HepG2 (cell line): Measurements from ENCODE around the gene NBPF1. TPM values are rescaled to one million over a fixed set of nuclear protein-coding genes. Genes with fewer than 3 reads are reported as not detected.

Source experiments
- ATAC-seq: fragments of 200-7000 bp; cut with Tn5 transposase; 3 replicates; pipeline ENCODE4 v1.9.1; 2020; ENCODE audit warnings: mild to moderate bottlenecking, moderate library complexity
- BruUV-seq: library from RNA; stranded (reverse); fragments of 400-500 nt; replicated peaks from 2 replicates; lab custom pipeline; 2021; lab: Mats Ljungman, UMichigan
- CTCF ChIA-PET: fragments of 300-600 bp; formaldehyde crosslinking; extraction: SDS; loops from one replicate; lab custom pipeline; 2021; ENCODE audit warnings: low total read pairs, inconsistent platforms, low intra/inter-chr PET ratio; lab: Yijun Ruan, JAX
- POLR2A ChIA-PET: fragments of 350-600 bp; sonication (Branson Sonifier 250); formaldehyde crosslinking; loops from one replicate; lab custom pipeline; 2020; ENCODE audit warnings: antibody characterized with exemption, inconsistent platforms; lab: Yijun Ruan, JAX
- DNase-seq: peaks from one replicate; pipeline ENCODE4 v3.0.0-alpha.2; 2015; ENCODE audit warnings: low spot score
- FAIRE-seq: peaks from 3 replicates; lab custom pipeline; 2011; peaks lifted over from hg19 to GRCh38; lab: Jason Lieb, UNC
- H2AFZ ChIP-seq: one replicate; pipeline ENCODE4 v1.6.1; 2011; ENCODE audit warnings: low read length, inconsistent platforms
- H3K27ac ChIP-seq: fragments of 300-600 bp; 3 replicates; pipeline ENCODE4 v1.8.0; 2011; ENCODE audit warnings: mixed run types, mild to moderate bottlenecking, mixed read lengths, low read length, inconsistent platforms; ENCODE audit not compliant: insufficient read depth; ENCODE audit errors: extremely low read length
- H3K27me3 ChIP-seq, 2 experiments: fragments of 200-600 bp in 1 of 2; 2 replicates in 1 of 2; 3 replicates in 1 of 2; pipeline versions ENCODE4 v1.6.0 to v1.8.0; 2011; ENCODE audit warnings: low read length in 2 of 2, mild to moderate bottlenecking in 2 of 2, moderate library complexity in 2 of 2, inconsistent platforms in 1 of 2; ENCODE audit not compliant: insufficient read depth in 2 of 2, control insufficient read depth in 1 of 2
- H3K36me3 ChIP-seq, 2 experiments: fragments of 200-600 bp in 1 of 2; replicated peaks in 1 of 2; 2 replicates in 1 of 2; 3 replicates in 1 of 2; pipeline versions ENCODE4 v1.5.1 to v1.8.0; 2011; ENCODE audit warnings: low read length in 2 of 2, inconsistent platforms in 1 of 2; ENCODE audit not compliant: insufficient read depth in 2 of 2, control insufficient read depth in 1 of 2
- H3K4me1 ChIP-seq: 2 replicates; pipeline ENCODE4 v1.5.1; 2012; ENCODE audit warnings: low read length, inconsistent platforms; ENCODE audit not compliant: insufficient read depth
- H3K4me2 ChIP-seq: 2 replicates; pipeline ENCODE4 v1.6.0; 2011; ENCODE audit warnings: low read depth, low read length, inconsistent platforms
- H3K4me3 ChIP-seq, 3 experiments: fragments of 200-600 bp in 1 of 3; sonication (generic), shearing (Covaris generic) in 1 of 3; replicated peaks in 1 of 3; 2 replicates each; pipeline ENCODE4 v1.5.1; 2011 to 2016; ENCODE audit warnings: low read length in 3 of 3, inconsistent platforms in 2 of 3, low read depth in 2 of 3, mild to moderate bottlenecking in 2 of 3, control low read depth in 1 of 3, mixed read lengths in 1 of 3; ENCODE audit not compliant: insufficient read depth in 1 of 3
- H3K79me2 ChIP-seq: one replicate; pipeline ENCODE4 v1.6.1; 2011; ENCODE audit warnings: low read length, inconsistent platforms; ENCODE audit not compliant: insufficient read depth
- H3K9ac ChIP-seq: 2 replicates; pipeline ENCODE4 v1.6.0; 2011; ENCODE audit warnings: mild to moderate bottlenecking, low read depth, low read length, inconsistent platforms; ENCODE audit not compliant: insufficient read depth
- H3K9me3 ChIP-seq: 2 replicates; pipeline ENCODE4 v1.5.1; 2012; ENCODE audit warnings: mild to moderate bottlenecking, low read length
- H4K20me1 ChIP-seq: 2 replicates; pipeline ENCODE4 v1.6.0; 2011; ENCODE audit warnings: inconsistent platforms, mild to moderate bottlenecking, low read length, moderate library complexity; ENCODE audit not compliant: insufficient read depth
- CEBPG ChIP-seq: IDR thresholded peaks from 2 replicates; pipeline ENCODE4 v1.6.1; 2016
- JUN ChIP-seq: sonication (generic); formaldehyde crosslinking; IDR thresholded peaks from 2 replicates; pipeline ENCODE4 v1.4.0; 2020; ENCODE audit warnings: mild to moderate bottlenecking, missing genetic modification reagents
- PRMT3 ChIP-seq: sonication (generic); formaldehyde crosslinking; IDR thresholded peaks from 2 replicates; pipeline ENCODE4 v1.8.1; 2022; ENCODE audit warnings: low read depth, mild to moderate bottlenecking, moderate library complexity, missing genetic modification reagents, borderline replicate concordance
- SAP130 ChIP-seq: IDR thresholded peaks from 2 replicates; pipeline ENCODE4 v1.6.1; 2016; ENCODE audit warnings: low read depth
- SRF ChIP-seq: IDR thresholded peaks from 2 replicates; pipeline ENCODE4 v1.6.1; 2011; ENCODE audit warnings: mild to moderate bottlenecking, low read depth, low read length, moderate library complexity
- TBP ChIP-seq: sonication (generic); formaldehyde crosslinking; IDR thresholded peaks from 2 replicates; pipeline ENCODE4 v1.5.0; 2020; ENCODE audit warnings: missing genetic modification reagents
- XRCC5 ChIP-seq: fragments of 200-400 bp; formaldehyde crosslinking; optimal IDR thresholded peaks from 2 replicates; pipeline ENCODE3; 2017; ENCODE audit warnings: mild to moderate bottlenecking, low read length
- ZNF121 ChIP-seq: sonication (generic); formaldehyde crosslinking; IDR thresholded peaks from 2 replicates; pipeline ENCODE4 v1.5.0; 2020; ENCODE audit warnings: mild to moderate bottlenecking, missing genetic modification reagents
- ZNF136 ChIP-seq: sonication (generic); formaldehyde crosslinking; IDR thresholded peaks from 2 replicates; pipeline ENCODE4 v1.8.1; 2022; ENCODE audit warnings: low read depth, mild to moderate bottlenecking, moderate library complexity, missing genetic modification reagents
- ZNF33B ChIP-seq: sonication (generic); formaldehyde crosslinking; IDR thresholded peaks from 2 replicates; pipeline ENCODE4 v1.5.1; 2020; ENCODE audit warnings: mild to moderate bottlenecking, missing genetic modification reagents
- ZNF431 ChIP-seq: sonication (generic); formaldehyde crosslinking; IDR thresholded peaks from 2 replicates; pipeline ENCODE4 v1.9.0; 2022; ENCODE audit warnings: missing genetic modification reagents, low read depth, mild to moderate bottlenecking, borderline replicate concordance
- ZNF619 ChIP-seq: sonication (generic); formaldehyde crosslinking; IDR thresholded peaks from 2 replicates; pipeline ENCODE4 v1.4.0; 2020; ENCODE audit warnings: mild to moderate bottlenecking, missing genetic modification reagents
- ZNF878 ChIP-seq: sonication (generic); formaldehyde crosslinking; IDR thresholded peaks from 2 replicates; pipeline ENCODE4 v1.8.1; 2023; ENCODE audit warnings: mild to moderate bottlenecking, missing genetic modification reagents, moderate library complexity
- ZNF879 ChIP-seq: sonication (generic); formaldehyde crosslinking; IDR thresholded peaks from 2 replicates; pipeline ENCODE4 v1.8.1; 2023; ENCODE audit warnings: missing genetic modification reagents
- WGBS: methylation state at CpG from one replicate; pipeline ENCODE4 v1.1.6; 2017; ENCODE audit warnings: low lambda C conversion rate; 5-methylcytosine and 5-hydroxymethylcytosine counted together
- in situ Hi-C: cut with HindIII; loops from 2 replicates; pipeline ENCODE4 v1.10.0; 2017; ENCODE audit warnings: low pct_unique_long_range_greater_than_20kb; ENCODE audit not compliant: extremely low pct_ligation_motif_present
- intact Hi-C: fragments of 100-400 bp; cut with micrococcal nuclease; formaldehyde crosslinking; loops from one replicate; pipeline ENCODE4 v1.10.0; 2022; ENCODE audit not compliant: unreplicated experiment
- polyA plus RNA-seq, 8 experiments: library from polyadenylated mRNA; depleted of rRNA in 3 of 8; stranded (reverse) in 7 of 8; unstranded in 1 of 8; fragments of >200 nt; fragmentation: Illumina TruSeq in 4 of 8; extraction: Trizol in 4 of 8; gene quantifications; 2 replicates each; pipeline versions ENCODE4 v1.2.1 to v1.2.3, GENCODE V29; 2011 to 2016; ENCODE audit warnings: low read depth in 4 of 8, missing spikeins in 1 of 8, mixed read lengths in 1 of 8; ENCODE audit not compliant: insufficient read depth in 1 of 8
- total RNA-seq, 5 experiments: library from RNA; depleted of rRNA; stranded (reverse); fragments of >200 nt; fragmentation: Illumina TruSeq; extraction: Trizol; gene quantifications; 2 replicates each; pipeline ENCODE4 v1.2.3, GENCODE V29; 2016; ENCODE audit warnings: low read depth in 1 of 5
- TF ChIP-seq, protein P1 (sequence below): sonication (generic); IDR thresholded peaks from 2 replicates; pipeline ENCODE4 v1.6.1; 2016; ENCODE audit warnings: low read depth, borderline replicate concordance
- TF ChIP-seq, protein P2 (sequence below): sonication (generic); formaldehyde crosslinking; IDR thresholded peaks from 2 replicates; pipeline ENCODE4 v1.8.0; 2022; ENCODE audit warnings: missing genetic modification reagents, low read depth, mild to moderate bottlenecking, borderline replicate concordance
- TF ChIP-seq, protein P3 (sequence below): sonication (generic); formaldehyde crosslinking; IDR thresholded peaks from 2 replicates; pipeline ENCODE4 v1.5.1; 2020; ENCODE audit warnings: missing genetic modification reagents, mild to moderate bottlenecking, borderline replicate concordance
- TF ChIP-seq, protein P4 (sequence below): sonication (generic); formaldehyde crosslinking; IDR thresholded peaks from 2 replicates; pipeline ENCODE4 v1.5.0; 2020; ENCODE audit warnings: mild to moderate bottlenecking, missing genetic modification reagents
- TF ChIP-seq, protein P5 (sequence below): IDR thresholded peaks from 2 replicates; pipeline ENCODE4 v1.6.1; 2016; ENCODE audit warnings: missing genetic modification reagents, missing compliant biosample characterization

The NBPF1 gene
- total and polyA plus RNA-seq, 2 of the 13 experiments (the other 11 are each of a cell fraction or from before 2014, with no cell fraction given) = 30.3 to 35.6 TPM

DNA sequence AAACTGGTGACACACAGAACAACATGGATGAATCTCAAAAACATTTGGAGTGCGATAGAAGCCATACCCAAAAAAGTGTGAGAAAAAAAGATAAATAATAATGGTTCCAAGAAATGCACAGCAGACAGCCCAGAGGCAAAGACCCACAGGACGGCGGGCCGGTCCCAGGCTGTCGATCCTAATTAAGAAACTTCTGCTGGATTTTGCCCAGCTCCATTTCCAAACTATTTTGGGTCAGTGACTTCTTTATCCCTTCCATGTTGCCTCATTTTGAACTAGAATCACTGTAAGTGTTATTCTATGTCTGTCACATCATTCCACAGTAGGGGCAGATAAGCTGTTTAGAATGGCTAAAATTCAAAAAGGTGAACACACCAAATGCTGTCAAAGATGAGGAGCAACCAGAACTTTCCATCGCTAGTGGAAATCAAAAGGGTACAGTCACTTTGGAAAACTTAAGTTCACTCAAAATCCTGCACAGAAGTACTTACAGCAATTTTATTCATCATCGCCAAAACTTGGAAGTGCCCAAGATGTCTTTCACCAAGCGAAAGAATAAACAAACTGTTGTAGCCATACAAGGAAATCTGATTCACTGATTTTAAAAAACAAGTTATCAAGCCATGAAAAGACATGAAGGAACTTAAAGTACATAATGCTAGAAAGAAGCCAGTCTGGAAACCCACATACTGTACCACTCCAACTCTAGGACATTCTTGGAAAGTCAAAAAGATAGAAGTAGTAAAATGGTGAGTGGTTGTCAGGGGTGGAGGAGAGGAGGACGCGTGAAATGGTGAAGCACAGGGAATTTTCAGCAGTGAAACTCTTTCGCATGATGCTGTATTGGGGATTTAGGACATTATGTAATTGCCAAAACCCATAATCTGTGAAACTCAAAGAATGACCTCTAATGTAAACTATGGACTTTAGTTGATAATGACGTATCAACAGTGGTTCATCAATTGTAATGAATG, 7.5 kb downstream of the NBPF1 start:
- no peak overlapping the region for H3K27ac ChIP-seq
- no peak overlapping the region for H3K9ac ChIP-seq
- in situ Hi-C loops (no loop called here), intact Hi-C loops (no loop called here)
- peaks cover 32% of the 10 kb centered on the region for H3K4me1 ChIP-seq
- peaks cover 18% of the 10 kb centered on the region for H3K79me2 ChIP-seq
- H3K4me3 ChIP-seq = no peak overlapping the region
- ATAC-seq = no peak
- H4K20me1 ChIP-seq = no peaks in the 10 kb centered on the region
- H2AFZ ChIP-seq = no peak overlapping the region
- no peaks in the 10 kb centered on the region for H3K27me3 ChIP-seq
- H3K36me3 ChIP-seq = peaks cover 19 to 35% of the 10 kb centered on the region in 2 experiments
- WGBS = 89% methylated on average over 12 of the region's 12 CpGs
- ChIA-PET CTCF (no interaction called here), POLR2A (no interaction called here)
- H3K4me2 ChIP-seq = no peak overlapping the region
- no peak for DNase-seq
- BruUV-seq = TSS peak; percentile 9
- no peaks in the 10 kb centered on the region for H3K9me3 ChIP-seq
- no peak for FAIRE-seq
- TF ChIP-seq, protein P1, sequence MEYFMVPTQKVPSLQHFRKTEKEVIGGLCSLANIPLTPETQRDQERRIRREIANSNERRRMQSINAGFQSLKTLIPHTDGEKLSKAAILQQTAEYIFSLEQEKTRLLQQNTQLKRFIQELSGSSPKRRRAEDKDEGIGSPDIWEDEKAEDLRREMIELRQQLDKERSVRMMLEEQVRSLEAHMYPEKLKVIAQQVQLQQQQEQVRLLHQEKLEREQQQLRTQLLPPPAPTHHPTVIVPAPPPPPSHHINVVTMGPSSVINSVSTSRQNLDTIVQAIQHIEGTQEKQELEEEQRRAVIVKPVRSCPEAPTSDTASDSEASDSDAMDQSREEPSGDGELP = no peak
- no peak for TF ChIP-seq JUN (CRISPR knock-in tag)
- TF ChIP-seq TBP = no peak
- no peak for TF ChIP-seq SAP130 (CRISPR knock-in tag)
- TF ChIP-seq, protein P2, sequence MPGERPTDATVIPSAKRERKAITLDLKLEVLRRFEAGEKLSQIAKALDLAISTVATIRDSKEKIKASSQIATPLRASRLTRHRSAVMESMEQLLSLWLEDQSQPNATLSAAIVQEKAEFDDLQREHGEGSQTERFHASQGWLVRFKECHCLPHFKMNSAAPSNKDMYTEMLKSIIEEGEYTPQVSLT (CRISPR knock-in tag) = no peak
- no peak for TF ChIP-seq XRCC5
- TF ChIP-seq, protein P3, sequence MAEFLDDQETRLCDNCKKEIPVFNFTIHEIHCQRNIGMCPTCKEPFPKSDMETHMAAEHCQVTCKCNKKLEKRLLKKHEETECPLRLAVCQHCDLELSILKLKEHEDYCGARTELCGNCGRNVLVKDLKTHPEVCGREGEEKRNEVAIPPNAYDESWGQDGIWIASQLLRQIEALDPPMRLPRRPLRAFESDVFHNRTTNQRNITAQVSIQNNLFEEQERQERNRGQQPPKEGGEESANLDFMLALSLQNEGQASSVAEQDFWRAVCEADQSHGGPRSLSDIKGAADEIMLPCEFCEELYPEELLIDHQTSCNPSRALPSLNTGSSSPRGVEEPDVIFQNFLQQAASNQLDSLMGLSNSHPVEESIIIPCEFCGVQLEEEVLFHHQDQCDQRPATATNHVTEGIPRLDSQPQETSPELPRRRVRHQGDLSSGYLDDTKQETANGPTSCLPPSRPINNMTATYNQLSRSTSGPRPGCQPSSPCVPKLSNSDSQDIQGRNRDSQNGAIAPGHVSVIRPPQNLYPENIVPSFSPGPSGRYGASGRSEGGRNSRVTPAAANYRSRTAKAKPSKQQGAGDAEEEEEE (CRISPR knock-in tag) = no peak
- TF ChIP-seq ZNF431 (CRISPR knock-in tag) = no peak
- TF ChIP-seq SRF = no peak
- TF ChIP-seq ZNF619 (CRISPR knock-in tag) = no peak
- no peak for TF ChIP-seq CEBPG (CRISPR knock-in tag)
- TF ChIP-seq ZNF136 (CRISPR knock-in tag) = no peak
- TF ChIP-seq ZNF121 (CRISPR knock-in tag) = no peak
- TF ChIP-seq ZNF33B (CRISPR knock-in tag) = no peak
- no peak for TF ChIP-seq PRMT3 (CRISPR knock-in tag)
- TF ChIP-seq, protein P4, sequence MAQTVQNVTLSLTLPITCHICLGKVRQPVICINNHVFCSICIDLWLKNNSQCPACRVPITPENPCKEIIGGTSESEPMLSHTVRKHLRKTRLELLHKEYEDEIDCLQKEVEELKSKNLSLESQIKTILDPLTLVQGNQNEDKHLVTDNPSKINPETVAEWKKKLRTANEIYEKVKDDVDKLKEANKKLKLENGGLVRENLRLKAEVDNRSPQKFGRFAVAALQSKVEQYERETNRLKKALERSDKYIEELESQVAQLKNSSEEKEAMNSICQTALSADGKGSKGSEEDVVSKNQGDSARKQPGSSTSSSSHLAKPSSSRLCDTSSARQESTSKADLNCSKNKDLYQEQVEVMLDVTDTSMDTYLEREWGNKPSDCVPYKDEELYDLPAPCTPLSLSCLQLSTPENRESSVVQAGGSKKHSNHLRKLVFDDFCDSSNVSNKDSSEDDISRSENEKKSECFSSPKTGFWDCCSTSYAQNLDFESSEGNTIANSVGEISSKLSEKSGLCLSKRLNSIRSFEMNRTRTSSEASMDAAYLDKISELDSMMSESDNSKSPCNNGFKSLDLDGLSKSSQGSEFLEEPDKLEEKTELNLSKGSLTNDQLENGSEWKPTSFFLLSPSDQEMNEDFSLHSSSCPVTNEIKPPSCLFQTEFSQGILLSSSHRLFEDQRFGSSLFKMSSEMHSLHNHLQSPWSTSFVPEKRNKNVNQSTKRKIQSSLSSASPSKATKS (CRISPR knock-in tag) = no peak
- TF ChIP-seq ZNF879 = no peak
- TF ChIP-seq ZNF878 (CRISPR knock-in tag) = no peak
- TF ChIP-seq, protein P5, sequence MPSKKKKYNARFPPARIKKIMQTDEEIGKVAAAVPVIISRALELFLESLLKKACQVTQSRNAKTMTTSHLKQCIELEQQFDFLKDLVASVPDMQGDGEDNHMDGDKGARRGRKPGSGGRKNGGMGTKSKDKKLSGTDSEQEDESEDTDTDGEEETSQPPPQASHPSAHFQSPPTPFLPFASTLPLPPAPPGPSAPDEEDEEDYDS (CRISPR knock-in tag) = no peak
